Stimulated activated CD8-positive, alpha-beta memory T cell treated with anti-CD3 and anti-CD28 coated beads, Interleukin-7, amount 100 ng/mL, for 1 hour (primary cell): ENCODE data around the gene ABHD17C.

Experiments used
- DNase-seq, 2 donors: peaks; one replicate each; pipeline ENCODE4 v3.0.0-alpha.2; 2020; ENCODE audit warnings: low read depth in 2 of 2

ABHD17C gene

GRCh38 chr15:80689716-80690115 is 5.4 kb upstream of the ABHD17C start:
- DNase-seq = no peak

- DNase-seq = no peak
Measured at GRCh38 chr15:80691575-80691974, 3.5 kb upstream of the ABHD17C start.

GRCh38 chr15:80693682-80694610 is 1.2 kb upstream of the ABHD17C start:
- no peak for DNase-seq

- DNase-seq = no peak
Measured at GRCh38 chr15:80694611-80695098, 455 bp upstream of the ABHD17C start.

DNA sequence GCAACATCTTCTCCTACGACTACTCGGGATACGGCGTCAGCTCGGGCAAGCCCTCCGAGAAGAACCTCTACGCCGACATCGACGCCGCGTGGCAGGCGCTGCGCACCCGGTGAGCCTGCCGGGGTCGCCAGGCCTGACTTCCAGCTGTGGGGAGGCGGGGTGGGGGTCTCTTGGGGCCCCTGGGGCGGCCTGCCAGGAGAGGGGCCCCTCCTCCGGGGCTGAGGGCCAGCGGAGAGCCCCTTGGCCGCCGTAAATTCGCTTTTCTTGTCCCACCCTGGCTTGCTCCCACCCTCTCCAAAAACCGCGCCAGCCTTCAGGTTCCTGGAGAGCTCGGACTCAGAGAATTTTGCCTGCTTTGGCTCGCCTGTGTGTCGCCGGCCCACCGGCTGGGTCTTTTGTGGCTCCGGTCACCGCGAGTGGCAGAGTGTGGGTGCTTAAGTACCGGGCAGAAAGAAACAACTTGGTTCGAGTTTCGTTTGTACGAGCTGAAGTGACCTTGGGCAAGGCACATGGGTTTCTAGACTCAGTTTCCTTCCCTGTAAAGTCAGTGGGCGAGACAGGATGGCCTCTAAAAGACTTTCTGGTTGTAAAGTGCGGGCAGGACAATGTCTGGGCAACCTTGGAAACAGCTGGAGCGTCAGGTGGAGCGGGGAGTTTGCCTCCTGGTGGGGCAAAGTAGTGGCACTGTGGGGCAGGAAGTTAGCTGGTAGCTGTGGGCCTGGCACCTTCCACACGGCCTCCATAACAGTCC is 976 bp downstream of the ABHD17C start:
- DNase-seq = no peak

DNA sequence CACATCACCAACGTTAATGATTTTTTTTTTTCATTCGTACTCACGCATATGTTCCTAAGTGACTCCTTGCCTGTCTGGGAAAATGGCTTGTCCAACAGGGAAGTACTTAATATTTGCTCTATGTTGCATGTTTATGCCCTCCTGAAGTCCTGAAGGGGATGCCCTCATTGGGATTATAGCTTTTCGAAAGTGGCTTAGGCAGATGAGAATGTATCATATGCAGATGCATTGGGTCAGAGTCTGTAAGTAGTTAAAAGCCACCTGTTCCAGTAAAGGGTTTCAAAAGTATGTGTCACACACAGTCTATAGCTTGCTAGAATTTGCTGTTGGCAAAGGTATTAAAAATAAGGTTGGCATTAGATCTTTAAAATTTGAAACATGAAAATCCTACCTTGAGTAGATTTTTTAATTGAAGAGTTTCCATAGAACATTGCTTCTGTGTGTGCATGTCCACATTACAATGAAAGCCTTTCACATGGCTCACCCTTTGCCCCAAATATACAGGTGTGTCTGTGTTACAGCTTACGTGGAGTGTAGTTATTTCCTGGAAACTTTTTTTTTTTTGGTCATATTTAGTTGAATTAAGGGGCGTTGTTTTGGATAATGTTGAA is 2.1 kb downstream of the ABHD17C start:
- no peak for DNase-seq

DNA sequence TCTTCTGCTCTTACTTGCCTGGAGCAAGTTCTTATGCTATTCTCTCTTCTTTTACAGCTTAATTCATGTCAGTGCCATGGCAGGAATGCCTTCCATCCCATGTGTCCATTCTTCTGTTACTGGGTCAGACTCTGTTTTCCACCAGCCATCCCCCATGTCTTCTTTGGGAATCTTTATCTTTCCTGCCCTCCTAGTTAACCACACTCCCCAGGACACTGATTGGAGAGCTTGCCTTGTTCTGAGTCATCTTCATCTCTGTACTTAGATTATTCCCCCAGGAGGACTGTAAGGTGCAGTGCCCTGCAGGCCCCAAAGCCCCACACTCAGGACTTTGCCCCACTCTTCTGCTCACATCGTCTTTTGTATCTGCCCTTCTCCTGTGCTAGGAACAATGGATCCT is 3.6 kb downstream of the ABHD17C start:
- DNase-seq = no peak

GRCh38 chr15:80699981-80700380 is 4.9 kb downstream of the ABHD17C start:
- DNase-seq = no peak

- no peak for DNase-seq
Measured at GRCh38 chr15:80701676-80702311, 6.7 kb downstream of the ABHD17C start.

DNA sequence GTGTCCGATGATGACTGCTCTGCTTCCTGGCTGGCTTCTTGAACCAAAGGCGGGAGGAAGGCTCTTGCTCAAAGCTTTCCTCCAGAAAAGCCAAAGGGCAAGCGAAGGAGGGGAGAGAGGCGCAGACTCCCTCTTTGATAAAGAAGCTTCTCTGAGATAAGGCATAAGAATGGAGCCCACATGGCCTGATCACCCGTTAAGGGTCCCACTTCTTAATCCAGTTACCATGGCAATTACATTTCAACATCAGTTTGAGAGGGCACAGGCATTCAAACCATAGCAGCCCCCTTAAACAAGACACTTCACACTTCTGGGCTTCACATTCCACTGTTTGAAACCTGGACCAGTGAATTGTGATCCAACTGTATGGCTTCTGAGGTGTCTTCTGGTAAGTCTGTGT is 8.0 kb downstream of the ABHD17C start:
- no peak for DNase-seq

GRCh38 chr15:80703965-80704364 is 8.9 kb downstream of the ABHD17C start:
- no peak for DNase-seq

DNA sequence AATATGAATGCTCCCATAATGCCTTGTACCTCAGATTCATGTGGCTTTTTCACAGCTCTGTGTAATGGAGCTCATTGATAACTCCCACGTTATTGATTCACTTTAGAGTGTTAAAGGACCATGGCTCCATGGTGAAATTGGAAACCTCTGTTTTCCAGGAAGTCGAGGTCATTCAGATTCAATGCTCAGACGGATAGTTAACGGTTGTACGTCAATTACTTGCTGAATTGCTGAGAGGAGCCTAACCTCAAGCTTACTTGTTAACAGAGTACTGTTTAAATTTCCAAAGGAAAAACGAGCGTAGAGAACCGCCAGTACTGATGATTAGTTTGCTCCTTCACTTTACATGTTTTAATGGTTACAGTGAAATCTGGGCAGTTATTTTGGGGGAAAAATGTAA is 11.1 kb downstream of the ABHD17C start:
- no peak for DNase-seq

- no peak for DNase-seq
Measured at GRCh38 chr15:80709542-80709941, 14.4 kb downstream of the ABHD17C start.

DNA sequence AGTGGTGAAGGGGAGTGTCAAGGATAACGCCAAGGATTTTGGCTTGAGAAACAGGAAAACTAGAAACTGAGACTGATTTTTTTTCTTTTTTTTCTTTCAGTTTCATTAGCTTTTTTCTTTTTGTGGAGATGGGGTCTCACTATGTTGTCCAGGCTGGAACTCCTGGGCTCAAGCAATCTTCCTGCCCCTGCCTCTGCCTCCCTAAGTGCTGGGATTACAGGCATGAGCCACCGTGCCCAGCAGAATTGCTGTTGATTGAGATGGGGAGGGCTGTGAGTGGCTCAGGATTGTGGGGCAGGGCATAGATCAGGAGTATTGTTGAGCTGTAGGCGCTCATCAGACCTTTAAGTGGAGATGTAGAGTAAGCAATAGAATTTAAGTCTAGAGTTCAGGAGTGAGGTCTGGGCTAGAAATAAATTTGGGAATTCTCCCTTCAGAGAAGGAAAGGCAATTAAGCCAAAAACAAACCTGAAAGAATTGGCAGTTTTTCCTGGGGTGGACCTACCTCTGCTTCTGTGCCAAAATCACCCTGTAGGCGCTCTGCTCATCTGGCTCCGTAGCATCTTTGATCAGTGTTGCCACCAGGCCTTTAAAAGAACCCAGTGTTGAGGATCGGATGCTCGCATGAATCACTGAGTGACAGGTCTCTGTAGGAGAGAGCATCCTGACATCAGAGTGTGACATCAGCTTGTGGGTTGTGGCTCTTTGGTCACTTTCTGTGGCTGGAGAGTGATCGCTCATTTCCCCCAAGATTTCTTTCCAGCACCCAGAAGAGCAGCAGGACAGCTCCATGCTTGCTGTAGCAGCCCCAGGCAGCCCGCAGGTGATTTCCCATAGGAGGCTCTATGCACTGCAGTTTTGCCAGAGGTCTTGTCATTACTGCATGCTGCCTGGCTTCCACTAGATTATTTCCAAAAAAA is 15.8 kb downstream of the ABHD17C start:
- DNase-seq = no peak

GRCh38 chr15:80711886-80712285 is 16.8 kb downstream of the ABHD17C start:
- DNase-seq = no peak

- DNase-seq = no peak
Measured at GRCh38 chr15:80712956-80713355, 17.8 kb downstream of the ABHD17C start.

DNA sequence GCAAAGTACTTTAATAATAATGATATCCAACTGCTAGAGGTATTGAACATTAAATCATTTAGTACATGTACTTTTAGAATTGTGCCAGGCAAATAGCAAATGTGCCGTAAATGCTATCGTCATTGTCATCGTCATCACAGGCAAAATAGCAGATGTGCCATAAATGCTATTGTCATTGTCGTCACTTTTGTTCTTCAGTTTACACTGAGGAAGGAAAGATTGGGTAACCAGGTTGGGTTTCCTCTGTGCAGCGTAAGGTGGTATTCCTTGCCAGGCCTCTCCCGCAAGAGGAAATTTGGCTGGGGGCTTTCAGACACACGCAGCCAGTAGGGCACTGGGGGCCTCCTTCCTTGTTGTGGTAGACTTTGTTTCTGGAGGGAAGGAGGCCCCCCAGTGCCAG is 26.4 kb downstream of the ABHD17C start:
- DNase-seq = no peak

- DNase-seq = no peak
Measured at GRCh38 chr15:80722811-80723210, 27.7 kb downstream of the ABHD17C start.

GRCh38 chr15:80727196-80727595 is 32.1 kb downstream of the ABHD17C start:
- DNase-seq = no peak

GRCh38 chr15:80727596-80727995 is 32.5 kb downstream of the ABHD17C start:
- no peak for DNase-seq

DNA sequence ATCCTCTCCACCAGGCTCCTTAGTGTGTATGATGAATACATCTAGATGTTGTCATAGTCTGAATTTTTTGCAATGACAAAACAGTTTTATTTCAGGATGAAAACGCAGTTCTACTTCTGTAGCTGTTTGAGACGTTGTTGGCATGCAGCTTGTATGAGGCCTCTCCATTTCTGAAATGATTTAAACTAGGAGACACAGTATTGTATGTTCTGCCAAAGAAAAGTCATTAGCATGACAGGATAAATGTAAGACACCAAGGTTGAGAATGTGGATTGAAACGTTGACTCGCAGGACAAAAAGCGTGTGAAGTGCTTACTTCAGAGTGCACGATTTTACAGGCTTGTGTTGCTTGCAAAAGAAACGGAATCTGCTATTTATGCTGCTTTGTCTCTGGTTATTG is 35.3 kb downstream of the ABHD17C start:
- no peak for DNase-seq
